ENCODE measurements around the gene CDHR4. TPM values are rescaled to one million over a fixed set of nuclear protein-coding genes. Genes with fewer than 3 reads are reported as not detected.

The CDHR4 gene
- total and polyA plus RNA-seq, 9 of the 15 experiments (the other 6 are each of a cell fraction or from before 2014, with no cell fraction given) = 0.21 TPM; not detected in 8

DNA sequence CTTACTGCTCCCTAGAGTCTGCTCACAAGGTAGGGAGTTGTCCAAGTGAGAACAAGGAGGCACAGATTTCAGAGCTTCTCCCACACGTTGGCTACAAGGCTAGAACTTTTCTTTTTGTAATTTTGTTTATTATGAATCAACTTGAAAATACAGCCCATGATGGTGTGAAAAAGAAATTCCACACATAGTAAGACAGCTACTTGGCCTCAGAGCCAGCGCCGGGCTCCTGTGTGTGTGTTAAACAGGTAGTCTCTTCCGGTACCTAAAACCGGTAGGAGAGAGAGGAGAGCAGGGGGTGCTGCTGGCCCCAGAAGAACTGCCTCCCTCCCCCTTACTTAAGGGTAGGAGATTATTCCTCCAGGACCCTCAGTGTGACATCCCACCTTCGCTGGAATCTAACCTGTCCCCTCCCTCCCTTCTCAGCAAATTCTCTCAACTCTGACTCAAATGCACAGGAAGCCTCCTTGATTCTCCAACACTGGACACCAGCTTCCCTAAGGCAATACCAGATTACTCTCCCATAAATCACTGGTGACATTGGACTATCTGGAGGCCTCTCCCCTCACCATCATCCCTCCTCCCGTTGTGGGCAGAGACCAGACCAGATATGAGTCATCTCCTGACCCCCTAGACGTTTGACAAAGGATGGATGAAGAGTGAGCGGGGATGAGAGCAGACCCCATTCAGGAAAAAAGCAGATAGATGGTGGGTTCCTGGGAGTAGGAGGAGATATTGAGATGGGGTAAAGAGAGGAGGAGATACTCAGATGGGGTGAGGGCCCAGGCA is 8.9 kb downstream of the CDHR4 start:
- ChIA-PET CTCF (ENCODE audit: low intra/inter-chr PET ratio) (no interaction called here), POLR2A (interaction anchor here (1.1 kb wide), 1 partner anchor 13 kb away, joined by 3 read pairs; no protein-coding TSS in a partner anchor)
- H3K27ac ChIP-seq (ENCODE audit: extremely low read depth, low read depth, low read length) = no peak overlapping the region
- H3K79me2 ChIP-seq (ENCODE audit: control insufficient read depth, insufficient read depth, low read length) = peaks cover 12% of the 10 kb centered on the region
- H3K9ac ChIP-seq (ENCODE audit: insufficient read depth in 1 of 2, low read depth in 2 of 2, low read length in 2 of 2) = no peak overlapping the region; a peak in 1 of 4 replicates
- no peak overlapping the region for H3K4me2 ChIP-seq (ENCODE audit: insufficient read depth, low read length)
- FAIRE-seq (peak; percentile 29), ATAC-seq (no peak), DNase-seq (ENCODE audit: extremely low read depth in 1 of 4, low spot score in 3 of 4) (peak; percentile 29 to 64 (median 46))
- H3K9me1 ChIP-seq (ENCODE audit: control insufficient read depth, insufficient read depth, low read length) = no peaks in the 10 kb centered on the region
- WGBS (ENCODE audit: insufficient coverage, low coverage, missing lambda C conversion rate) = 24% methylated on average over 9 of the region's 9 CpGs
- in situ Hi-C loops (cut with MboI) = no loop called here
- no peak overlapping the region for H3K4me3 ChIP-seq
- H3K27me3 ChIP-seq (ENCODE audit: control insufficient read depth in 2 of 2, insufficient read depth in 2 of 2, low read length in 2 of 2) = no peaks in the 10 kb centered on the region
- no peaks in the 10 kb centered on the region for H4K20me1 ChIP-seq (replicated peaks; ENCODE audit: control insufficient read depth, insufficient read depth, low read length)
- H3K36me3 ChIP-seq (ENCODE audit: control insufficient read depth, insufficient read depth, low read length) = no peaks in the 10 kb centered on the region
- intact Hi-C loops (cut with micrococcal nuclease) = no loop called here
- H3K9me3 ChIP-seq (replicated peaks; ENCODE audit: control insufficient read depth, insufficient read depth, low read depth, low read length) = no peaks in the 10 kb centered on the region
- no peak overlapping the region for H2AFZ ChIP-seq (ENCODE audit: low read depth, low read length)
- H3K4me1 ChIP-seq (replicated peaks in 1 of 2; ENCODE audit: control insufficient read depth in 2 of 2, insufficient read depth in 2 of 2, low read length in 2 of 2) = peaks cover 15 to 20% of the 10 kb centered on the region in 2 experiments; a peak in 4 of 5 replicates
- no TSS peak for BruUV-seq (replicated peaks)
- TF ChIP-seq ZBED1 (IDR thresholded peaks at IDR 0.05) (no peak), SP2 (IDR thresholded peaks at IDR 0.05; ENCODE audit: extremely low read depth, low read depth, low read length, poor library complexity, severe bottlenecking) (no peak), FOSL1 (tag; conservative IDR thresholded peaks at IDR 0.05) (peak; percentile 34; the same call in 1 of the 2 replicates), SAP30 (IDR thresholded peaks at IDR 0.05; ENCODE audit: borderline replicate concordance, insufficient read depth, low read depth, low read length, poor library complexity, severe bottlenecking) (no peak), ZC3H4 (CRISPR knock-in tag; IDR thresholded peaks at IDR 0.05; ENCODE audit: borderline replicate concordance) (no peak), ZFP30 (CRISPR knock-in tag; IDR thresholded peaks at IDR 0.05; ENCODE audit: borderline replicate concordance) (no peak), MTA3 (IDR thresholded peaks at IDR 0.05; ENCODE audit: borderline replicate concordance) (no peak), ZNF436 (CRISPR knock-in tag; IDR thresholded peaks at IDR 0.05) (no peak), RBM15 (IDR thresholded peaks at IDR 0.05; ENCODE audit: insufficient read depth, low read length) (no peak), ELF2 (CRISPR knock-in tag; IDR thresholded peaks at IDR 0.05) (no peak), ZNF134 (CRISPR knock-in tag; conservative IDR thresholded peaks at IDR 0.05) (no peak), KAT8 (IDR thresholded peaks at IDR 0.05; ENCODE audit: low read depth) (no peak), ZNF57 (CRISPR knock-in tag; IDR thresholded peaks at IDR 0.05) (no peak)
- TF ChIP-seq, protein P1, sequence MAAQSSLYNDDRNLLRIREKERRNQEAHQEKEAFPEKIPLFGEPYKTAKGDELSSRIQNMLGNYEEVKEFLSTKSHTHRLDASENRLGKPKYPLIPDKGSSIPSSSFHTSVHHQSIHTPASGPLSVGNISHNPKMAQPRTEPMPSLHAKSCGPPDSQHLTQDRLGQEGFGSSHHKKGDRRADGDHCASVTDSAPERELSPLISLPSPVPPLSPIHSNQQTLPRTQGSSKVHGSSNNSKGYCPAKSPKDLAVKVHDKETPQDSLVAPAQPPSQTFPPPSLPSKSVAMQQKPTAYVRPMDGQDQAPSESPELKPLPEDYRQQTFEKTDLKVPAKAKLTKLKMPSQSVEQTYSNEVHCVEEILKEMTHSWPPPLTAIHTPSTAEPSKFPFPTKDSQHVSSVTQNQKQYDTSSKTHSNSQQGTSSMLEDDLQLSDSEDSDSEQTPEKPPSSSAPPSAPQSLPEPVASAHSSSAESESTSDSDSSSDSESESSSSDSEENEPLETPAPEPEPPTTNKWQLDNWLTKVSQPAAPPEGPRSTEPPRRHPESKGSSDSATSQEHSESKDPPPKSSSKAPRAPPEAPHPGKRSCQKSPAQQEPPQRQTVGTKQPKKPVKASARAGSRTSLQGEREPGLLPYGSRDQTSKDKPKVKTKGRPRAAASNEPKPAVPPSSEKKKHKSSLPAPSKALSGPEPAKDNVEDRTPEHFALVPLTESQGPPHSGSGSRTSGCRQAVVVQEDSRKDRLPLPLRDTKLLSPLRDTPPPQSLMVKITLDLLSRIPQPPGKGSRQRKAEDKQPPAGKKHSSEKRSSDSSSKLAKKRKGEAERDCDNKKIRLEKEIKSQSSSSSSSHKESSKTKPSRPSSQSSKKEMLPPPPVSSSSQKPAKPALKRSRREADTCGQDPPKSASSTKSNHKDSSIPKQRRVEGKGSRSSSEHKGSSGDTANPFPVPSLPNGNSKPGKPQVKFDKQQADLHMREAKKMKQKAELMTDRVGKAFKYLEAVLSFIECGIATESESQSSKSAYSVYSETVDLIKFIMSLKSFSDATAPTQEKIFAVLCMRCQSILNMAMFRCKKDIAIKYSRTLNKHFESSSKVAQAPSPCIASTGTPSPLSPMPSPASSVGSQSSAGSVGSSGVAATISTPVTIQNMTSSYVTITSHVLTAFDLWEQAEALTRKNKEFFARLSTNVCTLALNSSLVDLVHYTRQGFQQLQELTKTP (IDR thresholded peaks at IDR 0.05; ENCODE audit: low read depth in 1 of 2, partially characterized antibody in 2 of 2) = no peak
- TF ChIP-seq, protein P2, sequence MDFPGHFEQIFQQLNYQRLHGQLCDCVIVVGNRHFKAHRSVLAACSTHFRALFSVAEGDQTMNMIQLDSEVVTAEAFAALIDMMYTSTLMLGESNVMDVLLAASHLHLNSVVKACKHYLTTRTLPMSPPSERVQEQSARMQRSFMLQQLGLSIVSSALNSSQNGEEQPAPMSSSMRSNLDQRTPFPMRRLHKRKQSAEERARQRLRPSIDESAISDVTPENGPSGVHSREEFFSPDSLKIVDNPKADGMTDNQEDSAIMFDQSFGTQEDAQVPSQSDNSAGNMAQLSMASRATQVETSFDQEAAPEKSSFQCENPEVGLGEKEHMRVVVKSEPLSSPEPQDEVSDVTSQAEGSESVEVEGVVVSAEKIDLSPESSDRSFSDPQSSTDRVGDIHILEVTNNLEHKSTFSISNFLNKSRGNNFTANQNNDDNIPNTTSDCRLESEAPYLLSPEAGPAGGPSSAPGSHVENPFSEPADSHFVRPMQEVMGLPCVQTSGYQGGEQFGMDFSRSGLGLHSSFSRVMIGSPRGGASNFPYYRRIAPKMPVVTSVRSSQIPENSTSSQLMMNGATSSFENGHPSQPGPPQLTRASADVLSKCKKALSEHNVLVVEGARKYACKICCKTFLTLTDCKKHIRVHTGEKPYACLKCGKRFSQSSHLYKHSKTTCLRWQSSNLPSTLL (IDR thresholded peaks at IDR 0.05) = no peak
